Thoracic aorta (tissue), 2 donors: ENCODE results near the gene ANHX. TPM values are rescaled to one million over a fixed set of nuclear protein-coding genes. Genes with fewer than 3 reads are reported as not detected.
"Not testable (repeated sequence)": the region's sequence is repeated elsewhere in the genome, so short reads cannot be mapped to it uniquely, and the experiment has no call there.

Source experiments
- ATAC-seq: fragments of 150-250 bp; one replicate; pipeline ENCODE4 v1.8.0; 2017; ENCODE audit warnings: low read depth; ENCODE audit not compliant: insufficient number of reproducible peaks, low FRiP score
- DNase-seq: peaks from one replicate; pipeline ENCODE4 v3.0.0-alpha.2; 2020; ENCODE audit warnings: low spot score
- H3K27ac ChIP-seq, 2 donors: fragments of 200-600 bp; sonication (generic); 1 replicate in 1 of 2; 2 replicates in 1 of 2; pipeline ENCODE4 v1.5.1; 2016; ENCODE audit warnings: mild to moderate bottlenecking in 2 of 2, moderate library complexity in 2 of 2
- H3K27me3 ChIP-seq: fragments of 200-600 bp; sonication (generic); replicated peaks from 2 replicates; pipeline ENCODE4 v1.6.0; 2016; ENCODE audit warnings: mild to moderate bottlenecking; ENCODE audit not compliant: insufficient read depth
- H3K36me3 ChIP-seq: fragments of 200-600 bp; sonication (generic); one replicate; pipeline ENCODE4 v1.5.1; 2016
- H3K4me1 ChIP-seq, 2 donors: fragments of 200-600 bp; sonication (generic); 1 replicate in 1 of 2; 2 replicates in 1 of 2; pipeline versions ENCODE4 v1.5.1 to v1.6.0; 2016; ENCODE audit warnings: low read depth in 2 of 2, mild to moderate bottlenecking in 1 of 2; ENCODE audit not compliant: control insufficient read depth in 1 of 2
- H3K4me3 ChIP-seq: fragments of 200-600 bp; sonication (generic); 2 replicates; pipeline ENCODE4 v1.5.1; 2016; ENCODE audit warnings: mild to moderate bottlenecking
- H3K9me3 ChIP-seq: fragments of 200-600 bp; sonication (generic); 2 replicates; pipeline ENCODE4 v1.5.1; 2016
- total RNA-seq, 2 donors: library from RNA; depleted of rRNA; stranded (reverse); fragments of >200 nt; gene quantifications; one replicate each; pipeline versions ENCODE4 v1.1.0 to v1.2.3, GENCODE V29; 2016
- TF ChIP-seq, protein P1 (sequence below): fragments of 200-600 bp; sonication (generic); IDR thresholded peaks from one replicate; pipeline ENCODE4 v1.5.1; 2019; ENCODE audit warnings: antibody characterized with exemption

ANHX gene
- not detected for total RNA-seq

DNA sequence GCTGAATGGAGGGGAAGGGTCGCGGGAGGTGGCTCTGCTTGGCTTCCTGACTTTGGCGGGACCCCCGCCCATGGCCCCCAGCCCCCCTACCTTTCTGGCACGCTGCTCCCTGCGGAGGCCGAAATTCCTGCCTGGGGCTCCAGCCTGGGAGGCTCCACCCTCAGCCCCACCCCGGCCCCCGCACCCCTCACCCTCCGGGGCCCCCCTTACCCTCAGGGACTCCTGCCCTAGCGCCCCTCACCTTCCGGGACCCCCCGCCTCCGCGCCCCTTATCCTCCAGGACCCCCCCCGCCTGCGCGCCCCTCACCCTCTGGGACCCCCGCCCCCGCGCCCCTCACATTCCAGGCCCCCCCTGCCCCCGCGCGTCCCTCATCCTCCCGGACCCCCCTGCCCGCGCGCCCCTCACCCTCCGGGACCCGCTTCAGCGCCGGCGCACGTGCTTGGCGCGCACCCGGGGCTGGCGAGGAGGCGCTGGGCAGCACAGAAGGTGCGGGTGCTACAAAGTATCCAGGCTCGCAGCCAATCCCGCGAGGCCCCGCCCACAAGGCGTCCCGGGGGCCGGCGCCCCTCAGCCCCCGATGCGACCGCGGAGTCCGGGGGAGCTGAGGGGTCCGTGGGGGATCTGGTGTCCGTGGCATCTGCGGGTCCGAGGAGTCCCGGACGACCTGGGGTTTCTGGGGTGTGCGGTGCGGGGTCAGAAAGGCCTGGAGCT lies at the start of gene ANHX:
TSS of gene ANHX (minus strand) at position 477 of the 712 bp plus-strand sequence. CDS start 1,521 bp downstream, outside the sequence.
- no peaks in the 10 kb centered on the region for H3K9me3 ChIP-seq
- ATAC-seq (no peak), DNase-seq (no peak)
- H3K36me3 ChIP-seq = no peaks in the 10 kb centered on the region
- H3K27ac ChIP-seq = no peak within 1 kb of the TSS
- H3K4me1 ChIP-seq = no peaks in the 10 kb centered on the region
- H3K4me3 ChIP-seq = no peak within 1 kb of the TSS
- H3K27me3 ChIP-seq = no peaks in the 10 kb centered on the region
- TF ChIP-seq, protein P1, sequence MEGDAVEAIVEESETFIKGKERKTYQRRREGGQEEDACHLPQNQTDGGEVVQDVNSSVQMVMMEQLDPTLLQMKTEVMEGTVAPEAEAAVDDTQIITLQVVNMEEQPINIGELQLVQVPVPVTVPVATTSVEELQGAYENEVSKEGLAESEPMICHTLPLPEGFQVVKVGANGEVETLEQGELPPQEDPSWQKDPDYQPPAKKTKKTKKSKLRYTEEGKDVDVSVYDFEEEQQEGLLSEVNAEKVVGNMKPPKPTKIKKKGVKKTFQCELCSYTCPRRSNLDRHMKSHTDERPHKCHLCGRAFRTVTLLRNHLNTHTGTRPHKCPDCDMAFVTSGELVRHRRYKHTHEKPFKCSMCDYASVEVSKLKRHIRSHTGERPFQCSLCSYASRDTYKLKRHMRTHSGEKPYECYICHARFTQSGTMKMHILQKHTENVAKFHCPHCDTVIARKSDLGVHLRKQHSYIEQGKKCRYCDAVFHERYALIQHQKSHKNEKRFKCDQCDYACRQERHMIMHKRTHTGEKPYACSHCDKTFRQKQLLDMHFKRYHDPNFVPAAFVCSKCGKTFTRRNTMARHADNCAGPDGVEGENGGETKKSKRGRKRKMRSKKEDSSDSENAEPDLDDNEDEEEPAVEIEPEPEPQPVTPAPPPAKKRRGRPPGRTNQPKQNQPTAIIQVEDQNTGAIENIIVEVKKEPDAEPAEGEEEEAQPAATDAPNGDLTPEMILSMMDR = no peak

GRCh38 chr12:133264668-133265067 lies 29.0 kb upstream of the ANHX start:
- ATAC-seq, DNase-seq: not testable (repeated sequence)

DNA sequence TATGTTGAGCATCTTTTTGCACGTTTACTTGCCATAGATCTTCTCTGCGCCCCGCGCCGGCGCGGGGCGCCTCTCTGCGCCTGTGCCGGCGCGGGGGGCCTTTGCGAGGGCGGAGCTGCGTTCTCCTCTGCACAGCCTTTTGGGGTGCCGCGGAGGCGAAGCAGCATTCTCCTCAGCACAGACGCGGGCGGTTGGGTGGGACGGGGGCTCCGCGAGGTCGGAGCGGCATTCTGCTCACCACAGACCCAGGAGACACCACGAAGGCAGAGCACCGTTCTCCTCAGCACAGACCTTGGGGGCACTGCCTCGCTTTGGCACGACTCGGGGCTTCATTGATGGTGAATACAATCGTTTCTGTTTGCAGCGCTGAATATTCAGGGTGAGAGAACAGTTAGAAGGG lies 28.5 kb upstream of the ANHX start:
- Histone ChIP-seq H3K4me1 (no peaks in the 10 kb centered on the region), H3K36me3 (no peaks in the 10 kb centered on the region), H3K4me3 (no peak overlapping the region), H3K27me3 (no peaks in the 10 kb centered on the region), H3K9me3 (no peaks in the 10 kb centered on the region), H3K27ac (no peak overlapping the region)
- no peak for ATAC-seq
- TF ChIP-seq, protein P1 = no peak
- DNase-seq = no peak

More at GRCh38 chr12:133264668-133265067, 29.0 kb upstream of the ANHX start:
- not testable (repeated sequence) for H3K27ac ChIP-seq, H3K4me1 ChIP-seq, H3K27me3 ChIP-seq, H3K4me3 ChIP-seq, H3K9me3 ChIP-seq, H3K36me3 ChIP-seq

DNA sequence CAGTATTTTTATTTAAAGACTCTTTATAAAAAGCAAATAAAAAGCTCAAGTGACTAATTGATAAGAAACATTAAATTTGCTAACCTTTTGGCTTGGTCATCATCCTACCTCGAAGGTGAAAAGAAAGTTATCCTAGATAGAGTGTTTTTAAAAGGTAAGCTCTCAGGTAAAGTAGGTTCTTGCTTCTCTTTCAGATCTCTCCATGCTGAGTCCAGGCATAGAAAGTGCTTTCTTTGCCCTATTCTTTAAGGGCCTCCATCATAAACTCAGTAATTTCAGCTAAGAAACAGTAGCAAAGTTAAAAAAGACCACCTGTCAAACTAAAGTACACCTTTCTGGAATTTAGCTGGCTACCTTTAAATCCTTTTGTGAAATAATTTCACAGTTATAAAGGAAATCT lies 20.6 kb upstream of the ANHX start:
- no peak overlapping the region for H3K4me3 ChIP-seq
- DNase-seq = no peak
- no peak for ATAC-seq

DNA sequence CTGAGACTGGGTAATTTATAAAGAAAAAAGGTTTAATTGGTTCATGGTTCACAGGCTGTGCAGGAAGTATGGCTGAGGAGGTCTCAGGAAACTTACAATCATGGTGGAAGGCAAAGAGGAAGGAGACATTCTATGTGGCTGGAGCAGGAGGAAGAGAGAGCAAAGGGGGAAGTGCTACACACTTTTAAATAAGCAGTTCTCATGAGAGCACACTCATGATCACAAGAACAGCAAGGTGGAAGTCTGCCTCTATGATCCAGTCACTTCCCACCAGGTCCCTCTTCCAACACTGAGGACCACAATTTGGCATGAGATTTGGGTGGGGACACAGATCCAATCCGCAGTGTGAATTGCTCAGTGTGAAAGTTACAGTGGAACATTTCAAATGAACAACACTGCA lies 20.2 kb upstream of the ANHX start:
- not testable (repeated sequence) for ATAC-seq, H3K36me3 ChIP-seq, H3K27me3 ChIP-seq, H3K9me3 ChIP-seq, H3K4me3 ChIP-seq, DNase-seq, H3K4me1 ChIP-seq, H3K27ac ChIP-seq

More for the DNA sequence above, 20.6 kb upstream of the ANHX start:
- H3K4me1 ChIP-seq = no peaks in the 10 kb centered on the region
- no peaks in the 10 kb centered on the region for H3K9me3 ChIP-seq
- TF ChIP-seq, protein P1 = no peak
- no peaks in the 10 kb centered on the region for H3K36me3 ChIP-seq
- no peaks in the 10 kb centered on the region for H3K27me3 ChIP-seq
- H3K27ac ChIP-seq = no peak overlapping the region

DNA sequence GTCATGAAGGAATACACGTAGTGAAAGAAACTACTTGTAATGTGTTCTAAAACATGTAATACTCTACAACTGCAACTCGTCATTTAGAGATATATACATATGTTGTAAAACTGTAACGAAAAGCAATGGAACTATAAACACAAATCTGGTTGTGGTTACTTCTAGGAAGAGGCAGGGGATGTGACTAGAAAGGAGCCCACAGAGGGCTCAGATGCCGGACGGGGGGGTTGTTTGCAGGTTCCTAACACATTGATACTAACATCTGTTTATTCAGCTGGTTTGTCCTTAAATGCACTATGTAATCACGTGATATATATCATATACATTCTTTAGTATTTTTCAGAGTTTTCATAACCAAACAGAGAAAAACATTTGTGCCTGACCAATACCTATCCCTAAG lies 16.1 kb upstream of the ANHX start:
- TF ChIP-seq, protein P1 = no peak
- Histone ChIP-seq H3K4me3 (no peak overlapping the region), H3K27ac (no peak overlapping the region), H3K4me1 (no peaks in the 10 kb centered on the region), H3K9me3 (peaks cover 5% of the 10 kb centered on the region), H3K36me3 (no peaks in the 10 kb centered on the region), H3K27me3 (no peaks in the 10 kb centered on the region)
- DNase-seq (no peak), ATAC-seq (no peak)
